SU-DHL-6 (cell line): ENCODE measurements around the gene NFKBIZ.

Experiments
- H2AFZ ChIP-seq: fragments of 200-600 bp; sonication (generic); 2 replicates; pipeline ENCODE4 v1.6.1; 2014; ENCODE audit warnings: low read depth, mild to moderate bottlenecking, moderate library complexity, mixed read lengths, antibody characterized with exemption, low read length; ENCODE audit not compliant: severe bottlenecking
- H3F3A ChIP-seq: fragments of 200-600 bp; shearing (Covaris generic); 2 replicates; pipeline ENCODE4 v1.6.0; 2016; ENCODE audit warnings: antibody characterized with exemption, mild to moderate bottlenecking; ENCODE audit not compliant: insufficient read depth
- H3K27ac ChIP-seq: fragments of 200-600 bp; sonication (generic); 2 replicates; pipeline ENCODE4 v1.5.1; 2016; ENCODE audit warnings: low read depth, mild to moderate bottlenecking, low read length, moderate library complexity, mixed read lengths
- H3K27me3 ChIP-seq: fragments of 200-600 bp; sonication (generic), shearing (Covaris generic); 2 replicates; pipeline ENCODE4 v1.6.0; 2014; ENCODE audit warnings: mild to moderate bottlenecking, low read length
- H3K36me3 ChIP-seq: fragments of 200-600 bp; sonication (generic); 2 replicates; pipeline ENCODE4 v1.6.1; 2014; ENCODE audit warnings: mild to moderate bottlenecking, low read length, mixed read lengths
- H3K4me2 ChIP-seq: fragments of 300-600, 200-600 bp; shearing (Covaris generic), sonication (generic); 2 replicates; pipeline ENCODE4 v1.6.0; 2014; ENCODE audit warnings: low read length, low read depth, mild to moderate bottlenecking; ENCODE audit not compliant: poor library complexity, severe bottlenecking
- H3K4me3 ChIP-seq: fragments of 200-600 bp; sonication (generic); 2 replicates; pipeline ENCODE4 v1.5.1; 2014; ENCODE audit warnings: antibody characterized with exemption, low read length, mild to moderate bottlenecking, mixed read lengths; ENCODE audit not compliant: insufficient read depth, poor library complexity, severe bottlenecking
- H3K79me2 ChIP-seq: fragments of 200-600 bp; sonication (generic); 2 replicates; pipeline ENCODE4 v1.6.1; 2014; ENCODE audit warnings: mild to moderate bottlenecking, low read length, moderate library complexity; ENCODE audit not compliant: insufficient read depth
- H3K9ac ChIP-seq: fragments of 200-600 bp; sonication (generic); 2 replicates; pipeline ENCODE4 v1.7.0; 2014; ENCODE audit warnings: mild to moderate bottlenecking, low read length
- H3K9me2 ChIP-seq: fragments of 200-600 bp; sonication (generic); replicated peaks from 2 replicates; pipeline ENCODE4 v1.6.1; 2014; ENCODE audit warnings: low read length; ENCODE audit not compliant: insufficient read depth
- H3K9me3 ChIP-seq: fragments of 200-600 bp; sonication (generic); 2 replicates; pipeline ENCODE4 v1.6.1; 2014; ENCODE audit warnings: low read length, mixed read lengths; ENCODE audit not compliant: insufficient read depth
- H4K20me1 ChIP-seq: fragments of 200-600 bp; sonication (generic); 2 replicates; pipeline ENCODE4 v1.6.1; 2014; ENCODE audit warnings: low read depth, mild to moderate bottlenecking, antibody characterized with exemption, low read length, moderate library complexity, mixed read lengths
- EZH2phosphoT487 ChIP-seq: fragments of 200-600 bp; sonication (generic), shearing (Covaris generic); conservative IDR thresholded peaks from 2 replicates; pipeline ENCODE4 v1.6.1; 2018; ENCODE audit warnings: mild to moderate bottlenecking, antibody characterized with exemption, low read length, moderate library complexity, mixed read lengths
- TF ChIP-seq, protein P1 (sequence below): fragments of 200-600 bp; sonication (generic); IDR thresholded peaks from one replicate; pipeline ENCODE4 v1.5.1; 2017; ENCODE audit warnings: antibody characterized with exemption, mild to moderate bottlenecking, low read length, moderate library complexity; ENCODE audit not compliant: insufficient read depth, poor library complexity, severe bottlenecking

The NFKBIZ gene

DNA sequence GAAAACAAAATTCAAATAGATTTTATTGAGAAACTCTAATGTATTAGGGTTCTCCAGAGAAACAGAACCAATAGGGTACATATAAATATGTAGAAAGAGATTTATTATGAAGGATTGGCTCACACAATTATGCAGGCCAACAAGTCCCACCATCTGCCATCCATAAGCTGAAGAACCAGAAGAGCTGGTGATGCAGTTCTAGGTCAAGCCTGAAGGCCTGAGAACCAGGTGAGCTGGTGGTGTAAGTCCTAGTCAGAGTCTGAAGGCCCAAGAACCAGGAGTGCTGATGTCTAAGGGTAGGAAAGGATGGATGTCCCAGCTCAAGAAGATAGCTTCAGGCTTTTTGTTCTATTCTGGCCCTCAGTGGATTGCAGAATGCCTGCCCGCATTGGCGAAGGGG is 2.6 kb upstream of the NFKBIZ start:
- peaks cover 10% of the 10 kb centered on the region for H4K20me1 ChIP-seq
- H3K36me3 ChIP-seq = peaks cover 21% of the 10 kb centered on the region
- H3K4me3 ChIP-seq = no peak overlapping the region
- H3K27ac ChIP-seq = peak overlapping the region; percentile 24
- H3K27me3 ChIP-seq = no peaks in the 10 kb centered on the region
- TF ChIP-seq, protein P1, sequence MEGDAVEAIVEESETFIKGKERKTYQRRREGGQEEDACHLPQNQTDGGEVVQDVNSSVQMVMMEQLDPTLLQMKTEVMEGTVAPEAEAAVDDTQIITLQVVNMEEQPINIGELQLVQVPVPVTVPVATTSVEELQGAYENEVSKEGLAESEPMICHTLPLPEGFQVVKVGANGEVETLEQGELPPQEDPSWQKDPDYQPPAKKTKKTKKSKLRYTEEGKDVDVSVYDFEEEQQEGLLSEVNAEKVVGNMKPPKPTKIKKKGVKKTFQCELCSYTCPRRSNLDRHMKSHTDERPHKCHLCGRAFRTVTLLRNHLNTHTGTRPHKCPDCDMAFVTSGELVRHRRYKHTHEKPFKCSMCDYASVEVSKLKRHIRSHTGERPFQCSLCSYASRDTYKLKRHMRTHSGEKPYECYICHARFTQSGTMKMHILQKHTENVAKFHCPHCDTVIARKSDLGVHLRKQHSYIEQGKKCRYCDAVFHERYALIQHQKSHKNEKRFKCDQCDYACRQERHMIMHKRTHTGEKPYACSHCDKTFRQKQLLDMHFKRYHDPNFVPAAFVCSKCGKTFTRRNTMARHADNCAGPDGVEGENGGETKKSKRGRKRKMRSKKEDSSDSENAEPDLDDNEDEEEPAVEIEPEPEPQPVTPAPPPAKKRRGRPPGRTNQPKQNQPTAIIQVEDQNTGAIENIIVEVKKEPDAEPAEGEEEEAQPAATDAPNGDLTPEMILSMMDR = no peak
- TF ChIP-seq EZH2phosphoT487 = no peak
- no peak overlapping the region for H3K4me2 ChIP-seq
- H3K9ac ChIP-seq = no peak overlapping the region
- peaks cover 92% of the 10 kb centered on the region for H3K79me2 ChIP-seq
- no peaks in the 10 kb centered on the region for H3K9me2 ChIP-seq
- no peaks in the 10 kb centered on the region for H3K9me3 ChIP-seq
- no peak overlapping the region for H2AFZ ChIP-seq
- peaks cover 43% of the 10 kb centered on the region for H3F3A ChIP-seq

DNA sequence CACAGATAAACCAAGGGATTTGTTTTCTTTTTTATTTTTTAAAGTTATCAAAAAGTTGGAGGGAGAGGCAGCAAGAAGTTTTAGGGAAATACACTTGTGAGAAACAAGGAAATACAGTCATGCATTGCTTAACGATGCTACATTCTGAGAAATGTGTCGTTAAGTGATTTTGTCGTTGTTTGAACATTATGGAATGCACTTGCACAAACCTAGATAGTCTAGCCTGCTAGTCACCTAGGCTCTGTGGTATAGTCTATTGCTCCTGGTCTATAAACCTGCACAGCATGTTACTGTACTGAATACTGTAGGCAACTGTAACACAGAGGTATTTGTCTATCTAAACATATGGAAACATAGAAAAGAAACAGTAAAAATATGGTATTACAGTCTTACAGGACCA is 2.0 kb upstream of the NFKBIZ start:
- no peaks in the 10 kb centered on the region for H3K9me2 ChIP-seq
- H3K4me3 ChIP-seq = no peak overlapping the region
- H3K9ac ChIP-seq = no peak overlapping the region
- peaks cover 92% of the 10 kb centered on the region for H3K79me2 ChIP-seq
- H4K20me1 ChIP-seq = peaks cover 10% of the 10 kb centered on the region
- H3K4me2 ChIP-seq = peak overlapping the region; percentile 94
- no peaks in the 10 kb centered on the region for H3K27me3 ChIP-seq
- H3K9me3 ChIP-seq = no peaks in the 10 kb centered on the region
- peak overlapping the region; percentile 24 for H3K27ac ChIP-seq
- H3F3A ChIP-seq = peaks cover 46% of the 10 kb centered on the region
- H2AFZ ChIP-seq = no peak overlapping the region
- no peak for TF ChIP-seq EZH2phosphoT487
- TF ChIP-seq, protein P1 = no peak
- peaks cover 27% of the 10 kb centered on the region for H3K36me3 ChIP-seq

DNA sequence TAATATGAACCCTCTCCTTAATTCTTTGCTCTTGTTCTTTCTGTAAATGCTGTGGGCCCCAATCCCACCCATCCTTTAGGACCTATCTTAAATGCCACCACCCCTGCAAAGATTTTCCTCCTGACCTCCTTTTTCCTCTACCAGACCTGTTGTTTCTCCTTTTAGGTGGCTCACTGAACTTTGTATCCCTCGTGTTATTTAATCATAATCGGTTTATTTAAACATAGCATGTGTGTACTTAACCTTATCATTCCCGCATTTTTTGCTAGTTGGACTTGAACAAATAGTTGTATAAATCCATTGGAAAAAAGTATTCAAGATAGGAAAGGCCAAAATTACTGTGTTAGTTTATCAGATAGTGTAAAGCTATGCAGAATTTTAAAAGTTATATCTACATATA is 988 bp upstream of the NFKBIZ start:
- Histone ChIP-seq H3K27ac (peak overlapping the region; percentile 68), H3K79me2 (peaks cover 90% of the 10 kb centered on the region), H3K27me3 (no peaks in the 10 kb centered on the region), H3K36me3 (peaks cover 36% of the 10 kb centered on the region), H3K4me2 (peak overlapping the region; percentile 94), H3K4me3 (peak overlapping the region; percentile 87), H3K9me2 (no peaks in the 10 kb centered on the region), H2AFZ (peak overlapping the region; percentile 33), H3F3A (peaks cover 50% of the 10 kb centered on the region), H3K9me3 (no peaks in the 10 kb centered on the region), H4K20me1 (peaks cover 10% of the 10 kb centered on the region), H3K9ac (peak overlapping the region; percentile 87)
- TF ChIP-seq EZH2phosphoT487 = no peak
- TF ChIP-seq, protein P1 = no peak
